NCI-H345 treated with DMSO at 0.1 percent for 48 hours (cell line): Measurements from ENCODE around the gene NID1.
A peak's percentile ranks its signal among the peaks of the same experiment; 100 is the strongest.

Source experiments
- DNase-seq: peaks from one replicate; lab custom pipeline; 2025; ENCODE audit not compliant: unreplicated experiment; lab: John Stamatoyannopoulos, UW

NID1 gene, protein sequence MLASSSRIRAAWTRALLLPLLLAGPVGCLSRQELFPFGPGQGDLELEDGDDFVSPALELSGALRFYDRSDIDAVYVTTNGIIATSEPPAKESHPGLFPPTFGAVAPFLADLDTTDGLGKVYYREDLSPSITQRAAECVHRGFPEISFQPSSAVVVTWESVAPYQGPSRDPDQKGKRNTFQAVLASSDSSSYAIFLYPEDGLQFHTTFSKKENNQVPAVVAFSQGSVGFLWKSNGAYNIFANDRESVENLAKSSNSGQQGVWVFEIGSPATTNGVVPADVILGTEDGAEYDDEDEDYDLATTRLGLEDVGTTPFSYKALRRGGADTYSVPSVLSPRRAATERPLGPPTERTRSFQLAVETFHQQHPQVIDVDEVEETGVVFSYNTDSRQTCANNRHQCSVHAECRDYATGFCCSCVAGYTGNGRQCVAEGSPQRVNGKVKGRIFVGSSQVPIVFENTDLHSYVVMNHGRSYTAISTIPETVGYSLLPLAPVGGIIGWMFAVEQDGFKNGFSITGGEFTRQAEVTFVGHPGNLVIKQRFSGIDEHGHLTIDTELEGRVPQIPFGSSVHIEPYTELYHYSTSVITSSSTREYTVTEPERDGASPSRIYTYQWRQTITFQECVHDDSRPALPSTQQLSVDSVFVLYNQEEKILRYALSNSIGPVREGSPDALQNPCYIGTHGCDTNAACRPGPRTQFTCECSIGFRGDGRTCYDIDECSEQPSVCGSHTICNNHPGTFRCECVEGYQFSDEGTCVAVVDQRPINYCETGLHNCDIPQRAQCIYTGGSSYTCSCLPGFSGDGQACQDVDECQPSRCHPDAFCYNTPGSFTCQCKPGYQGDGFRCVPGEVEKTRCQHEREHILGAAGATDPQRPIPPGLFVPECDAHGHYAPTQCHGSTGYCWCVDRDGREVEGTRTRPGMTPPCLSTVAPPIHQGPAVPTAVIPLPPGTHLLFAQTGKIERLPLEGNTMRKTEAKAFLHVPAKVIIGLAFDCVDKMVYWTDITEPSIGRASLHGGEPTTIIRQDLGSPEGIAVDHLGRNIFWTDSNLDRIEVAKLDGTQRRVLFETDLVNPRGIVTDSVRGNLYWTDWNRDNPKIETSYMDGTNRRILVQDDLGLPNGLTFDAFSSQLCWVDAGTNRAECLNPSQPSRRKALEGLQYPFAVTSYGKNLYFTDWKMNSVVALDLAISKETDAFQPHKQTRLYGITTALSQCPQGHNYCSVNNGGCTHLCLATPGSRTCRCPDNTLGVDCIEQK

DNA sequence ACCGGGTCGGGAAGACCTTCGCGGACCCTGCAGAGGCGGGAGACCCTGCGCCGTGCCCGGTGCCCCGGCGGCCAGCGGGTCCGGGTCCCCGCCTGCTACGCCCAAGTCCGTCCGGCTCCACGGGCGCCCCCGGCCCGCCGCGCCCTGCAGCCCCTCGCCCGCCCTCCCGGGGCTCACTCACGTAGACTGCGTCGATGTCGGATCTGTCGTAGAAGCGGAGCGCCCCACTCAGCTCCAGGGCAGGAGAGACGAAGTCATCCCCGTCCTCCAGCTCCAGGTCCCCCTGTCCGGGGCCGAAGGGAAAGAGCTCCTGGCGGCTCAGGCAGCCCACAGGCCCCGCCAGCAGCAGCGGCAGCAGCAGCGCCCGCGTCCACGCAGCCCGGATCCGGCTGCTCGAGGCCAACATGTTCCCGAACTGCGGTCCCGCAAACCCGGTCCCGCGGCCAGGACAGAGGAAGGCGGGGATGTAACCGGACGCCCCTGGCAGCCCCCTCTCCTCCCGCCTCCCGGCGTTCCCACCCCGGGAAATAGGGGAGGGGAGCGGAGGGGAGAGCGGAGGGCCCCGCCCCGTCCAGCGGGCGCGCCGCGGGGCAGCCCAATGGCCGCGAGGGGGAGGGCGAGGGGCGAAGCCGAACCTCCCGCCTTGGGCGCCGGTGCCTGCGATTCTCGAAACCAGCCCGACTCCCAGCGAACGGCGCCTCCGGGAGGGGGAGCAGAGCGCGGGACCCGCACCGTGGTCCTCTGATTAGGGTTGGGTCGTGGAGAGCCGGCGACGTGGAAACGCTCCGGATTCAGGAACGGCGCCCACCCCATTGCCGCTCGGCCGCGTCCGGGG is at the start of gene NID1:
Gene NID1 (minus strand): TSS at position 417 of the 835 bp plus-strand sequence. CDS start 11 bp downstream, at position 406.
- DNase-seq: no peak

DNA sequence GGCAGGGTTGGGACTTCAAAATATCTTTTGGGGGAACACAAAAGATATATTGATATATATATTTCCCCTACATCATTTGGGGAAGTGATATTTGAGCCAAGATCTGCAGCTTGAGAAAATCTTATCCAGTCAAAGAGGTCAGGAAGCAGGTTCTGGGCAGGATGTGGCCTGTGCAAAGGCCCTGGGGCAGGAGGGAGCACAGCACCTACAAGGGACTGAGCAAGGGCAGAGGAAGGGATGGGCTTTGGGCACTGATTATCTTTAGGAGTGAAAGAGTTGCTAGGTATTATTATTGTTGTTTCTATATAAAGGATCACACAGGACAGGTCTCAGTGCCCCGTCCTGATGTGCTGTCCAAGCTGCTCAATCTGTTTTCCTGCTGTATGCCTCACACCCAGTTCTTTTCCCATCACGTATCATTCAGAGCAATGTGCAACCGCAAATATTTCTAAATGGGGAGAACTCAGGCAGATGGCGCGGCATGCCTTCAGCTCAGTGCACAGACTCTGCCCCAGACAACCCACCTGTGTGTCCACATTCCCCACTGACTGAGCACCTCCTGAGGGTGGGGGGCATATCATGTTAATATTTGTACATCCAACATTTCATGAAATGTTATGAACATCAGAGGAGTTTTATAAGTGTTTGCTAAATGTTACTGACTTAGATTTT is 49.3 kb upstream of the NID1 start:
- DNase-seq: no peak

- no peak for DNase-seq
Observed at GRCh38 chr1:236113324-236114032, 48.6 kb upstream of the NID1 start.

- no peak for DNase-seq
Observed at GRCh38 chr1:236112332-236112627, 47.4 kb upstream of the NID1 start.

GRCh38 chr1:236111527-236112331 is 46.8 kb upstream of the NID1 start:
- no peak for DNase-seq

- DNase-seq: no peak
Observed at GRCh38 chr1:236110137-236110536, 45.2 kb upstream of the NID1 start.

DNA sequence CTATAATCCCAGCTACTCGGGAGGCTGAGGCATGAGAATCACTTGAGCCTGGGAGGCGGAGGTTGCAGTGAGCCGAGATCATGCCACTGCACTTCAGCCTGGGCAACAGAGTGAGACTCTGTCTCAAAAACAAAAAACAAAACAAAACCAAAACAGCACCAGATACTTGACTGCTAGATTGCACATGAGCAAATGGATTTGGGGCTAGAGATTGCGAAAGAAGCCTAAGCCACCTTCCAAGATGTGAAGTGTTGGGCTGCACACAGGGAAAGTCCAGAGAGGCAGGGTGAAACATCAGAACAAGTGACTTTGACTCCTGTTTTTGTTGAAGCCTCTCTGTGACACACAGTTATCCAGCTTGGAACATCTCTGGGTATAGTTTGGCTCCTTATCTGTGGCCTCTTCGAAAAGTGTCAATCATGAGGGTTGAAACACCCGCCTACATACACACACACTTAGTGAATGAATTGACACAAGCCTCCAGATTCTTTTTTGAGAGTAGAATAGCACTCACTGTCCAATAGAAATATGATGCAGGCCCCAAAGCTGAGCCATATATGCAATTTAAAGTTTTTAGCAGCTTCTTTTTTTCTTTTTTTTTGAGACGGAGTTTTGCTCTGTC is 43.2 kb upstream of the NID1 start:
- DNase-seq: no peak

DNA sequence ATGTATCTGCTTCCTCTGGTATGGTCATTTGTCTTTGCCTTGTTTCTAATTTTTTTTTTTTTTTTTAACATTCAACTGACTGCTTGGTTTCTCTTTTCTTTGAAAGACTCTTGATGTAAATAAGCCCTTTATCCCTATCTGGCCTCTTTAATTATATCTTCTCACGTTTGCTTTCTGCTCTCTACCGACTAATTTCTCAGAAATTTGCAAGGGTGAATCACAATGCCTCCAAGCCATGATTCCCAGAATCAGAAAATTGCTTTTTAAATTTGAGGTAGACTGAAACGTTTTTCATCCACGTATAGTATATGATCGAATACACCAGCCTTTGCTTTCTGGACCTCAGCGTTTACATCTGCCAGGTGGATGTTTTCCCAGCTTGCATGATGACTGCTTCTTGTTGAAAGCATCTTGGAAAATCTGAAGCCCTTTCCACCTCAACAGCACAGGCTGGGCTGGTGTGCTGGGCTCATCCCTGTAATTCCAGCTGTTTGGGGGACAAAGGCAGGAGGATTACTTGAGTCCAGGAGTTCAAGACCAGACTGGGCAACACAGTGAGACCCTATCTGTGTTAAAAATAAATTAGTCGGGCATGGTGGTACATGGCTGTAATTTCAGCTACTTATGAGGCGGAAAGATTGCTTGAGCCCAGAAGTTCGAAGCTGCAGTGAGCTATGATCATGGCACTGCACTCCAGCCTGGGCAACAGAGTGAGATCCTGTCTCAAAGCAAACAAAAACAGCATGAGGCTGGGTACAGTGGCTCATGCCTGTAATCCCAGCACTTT is 42.4 kb upstream of the NID1 start:
- DNase-seq: no peak

GRCh38 chr1:236103646-236104218 is 38.8 kb upstream of the NID1 start:
- DNase-seq: peak; percentile 43

DNA sequence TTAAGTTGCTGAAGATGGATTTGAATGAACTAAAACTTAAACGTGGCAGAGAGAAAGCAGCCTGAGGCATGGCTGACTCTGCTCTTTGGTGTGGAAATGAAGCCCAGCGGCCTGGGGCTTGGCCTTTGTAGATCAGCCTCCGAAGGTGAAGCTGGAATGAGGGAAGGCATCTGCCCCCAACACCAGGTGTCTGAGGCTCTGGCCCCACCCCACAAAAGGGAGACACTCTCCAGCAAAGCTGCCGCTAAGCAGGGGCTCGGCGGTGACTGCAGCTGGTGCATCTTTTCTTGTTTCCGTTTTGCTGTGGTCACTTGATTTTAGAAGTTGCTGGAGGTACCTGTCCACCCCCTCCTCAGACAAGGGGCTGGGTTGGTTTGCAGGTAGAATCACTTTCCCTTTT is 38.2 kb upstream of the NID1 start:
- DNase-seq: no peak

DNA sequence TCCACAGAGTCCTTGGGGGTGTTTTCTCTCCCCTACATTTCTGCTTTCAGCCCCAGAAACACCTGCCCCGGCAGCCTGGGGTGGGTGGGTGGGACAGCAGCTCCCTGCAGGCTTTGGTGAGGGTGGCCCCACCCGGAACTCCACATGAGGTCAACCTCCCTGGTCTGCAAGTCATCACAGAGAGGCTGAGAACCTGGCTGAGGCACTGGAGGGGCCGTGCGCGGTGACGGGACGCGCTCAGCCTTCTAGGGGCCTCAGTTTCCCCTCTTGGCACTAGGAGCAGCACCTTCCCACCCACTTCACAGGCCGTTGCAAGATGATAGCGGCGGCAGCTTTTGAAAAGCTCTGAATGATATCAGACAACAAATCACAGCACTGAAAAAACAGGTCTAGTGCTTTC is 37.7 kb upstream of the NID1 start:
- no peak for DNase-seq

GRCh38 chr1:236101233-236102200 is 36.6 kb upstream of the NID1 start:
- DNase-seq: no peak

- no peak for DNase-seq
Observed at GRCh38 chr1:236100799-236101198, 35.9 kb upstream of the NID1 start.

- no peak for DNase-seq
Observed at GRCh38 chr1:236099355-236099974, 34.6 kb upstream of the NID1 start.

- no peak for DNase-seq
Observed at GRCh38 chr1:236098267-236098666, 33.4 kb upstream of the NID1 start.
